CD4-positive, alpha-beta T cell treated with Interleukin-6 at 100 ng/mL for 8 hours (primary cell): ENCODE measurements around the gene PMVK.
"Not testable (repeated sequence)": the region's sequence is repeated elsewhere in the genome, so short reads cannot be mapped to it uniquely, and the experiment has no call there.

Source experiments
- DNase-seq: peaks from one replicate; pipeline ENCODE4 v3.0.0-alpha.2; 2020; ENCODE audit warnings: mixed read lengths, low spot score

PMVK gene

GRCh38 chr1:154912755-154913154, 23.8 kb downstream of the PMVK start:
- DNase-seq, result no peak

GRCh38 chr1:154911691-154912550, 24.6 kb downstream of the PMVK start:
- DNase-seq, result no peak

DNA sequence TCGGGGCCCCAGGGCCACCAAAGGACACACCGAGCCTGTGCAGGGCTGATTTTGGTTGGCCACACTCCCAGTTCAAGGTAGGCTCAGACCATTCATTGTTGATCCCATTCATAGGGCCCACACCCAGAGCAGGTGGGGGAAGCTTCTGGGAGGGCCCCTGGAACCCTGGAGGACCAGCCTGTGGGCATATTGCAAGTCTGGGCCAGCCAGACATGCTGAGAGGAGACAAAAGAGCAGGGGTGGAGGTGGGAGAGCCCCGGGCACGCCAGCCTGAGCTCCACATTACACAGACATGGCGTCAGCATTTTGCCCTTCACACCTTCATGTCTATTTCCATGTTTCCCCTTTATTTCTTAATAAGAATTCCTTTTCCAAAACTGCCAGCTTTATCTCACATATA, 25.7 kb downstream of the PMVK start:
- DNase-seq, result no peak

DNA sequence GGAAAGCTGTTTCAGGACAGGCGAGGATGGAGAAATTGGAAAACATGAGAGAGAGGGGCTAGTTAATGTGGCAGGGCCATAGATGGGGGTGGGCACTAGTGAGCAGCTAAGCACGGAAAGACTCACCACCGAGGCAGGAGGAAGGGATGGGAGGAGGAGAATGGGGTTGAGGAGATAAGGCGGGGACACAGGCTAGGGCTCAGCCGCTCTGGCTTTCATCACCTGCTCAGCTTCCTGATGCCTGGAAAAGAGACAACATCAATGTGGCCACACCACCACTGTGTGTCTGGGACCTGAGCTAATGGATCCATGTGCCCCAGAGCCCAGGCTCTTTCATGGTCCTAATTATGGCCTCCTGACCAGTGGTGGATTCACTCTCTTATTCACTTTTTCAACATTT, 27.6 kb downstream of the PMVK start:
- DNase-seq, result no peak

DNA sequence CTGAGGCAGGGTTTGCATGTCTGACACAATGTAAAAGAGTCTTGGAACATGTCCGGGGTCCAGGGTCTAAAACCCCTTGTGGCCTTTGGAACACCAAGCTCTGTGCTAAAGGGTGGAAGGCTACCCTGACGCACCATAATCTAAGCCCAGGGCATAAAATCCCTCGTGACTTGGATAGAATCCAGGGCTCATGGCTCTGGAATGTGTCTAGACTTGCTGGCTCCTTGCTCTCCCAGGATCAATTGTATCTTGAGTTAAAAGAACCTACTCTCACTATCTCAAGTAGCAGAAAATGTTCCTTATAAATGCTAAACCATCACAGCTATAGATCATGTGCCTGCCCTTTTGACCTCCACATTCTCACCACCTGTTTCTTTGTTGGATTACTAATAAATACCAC, 28.4 kb downstream of the PMVK start:
- DNase-seq, result not testable (repeated sequence)

GRCh38 chr1:154906621-154907081, 29.9 kb downstream of the PMVK start:
- no peak for DNase-seq

GRCh38 chr1:154902938-154903566, 33.5 kb downstream of the PMVK start:
- DNase-seq, result no peak

DNA sequence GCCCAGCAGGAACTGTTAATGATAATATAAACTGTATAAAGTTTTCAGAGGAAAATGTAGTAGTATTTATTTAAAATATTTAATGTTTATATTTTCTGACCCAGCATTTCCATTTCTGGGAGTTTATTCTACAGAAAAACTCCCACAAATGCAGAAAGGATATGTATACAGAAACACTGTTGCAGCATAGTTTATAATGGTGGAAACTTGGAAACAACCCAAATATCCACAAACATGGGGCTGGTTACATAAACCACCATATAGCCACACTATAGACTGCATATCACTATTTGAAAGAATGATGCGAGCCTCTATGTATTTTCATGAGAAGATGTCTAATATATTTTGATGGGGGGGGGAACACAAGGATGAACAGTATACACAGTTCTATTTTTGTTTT, 34.9 kb downstream of the PMVK start:
- no peak for DNase-seq

DNA sequence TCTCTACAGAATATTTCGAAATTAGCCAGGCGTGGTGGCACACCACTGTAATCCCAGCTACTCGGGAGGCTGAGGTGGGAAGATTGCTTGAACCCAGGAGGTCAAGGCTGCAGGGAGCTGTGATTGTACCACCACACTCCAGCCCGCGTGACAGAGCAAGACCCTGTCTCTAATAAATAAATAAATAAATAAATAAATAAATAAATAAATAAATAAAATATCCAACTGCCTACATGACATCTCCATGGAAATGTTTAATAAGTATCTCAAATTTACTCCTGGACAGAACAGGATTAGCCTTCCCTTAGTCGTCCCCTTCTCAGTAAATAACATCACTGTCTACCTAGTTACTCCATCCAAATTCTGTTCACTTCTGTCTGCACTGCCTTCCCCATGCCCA, 37.5 kb downstream of the PMVK start:
- no peak for DNase-seq

GRCh38 chr1:154896771-154897286, 39.7 kb downstream of the PMVK start:
- DNase-seq, result no peak

DNA sequence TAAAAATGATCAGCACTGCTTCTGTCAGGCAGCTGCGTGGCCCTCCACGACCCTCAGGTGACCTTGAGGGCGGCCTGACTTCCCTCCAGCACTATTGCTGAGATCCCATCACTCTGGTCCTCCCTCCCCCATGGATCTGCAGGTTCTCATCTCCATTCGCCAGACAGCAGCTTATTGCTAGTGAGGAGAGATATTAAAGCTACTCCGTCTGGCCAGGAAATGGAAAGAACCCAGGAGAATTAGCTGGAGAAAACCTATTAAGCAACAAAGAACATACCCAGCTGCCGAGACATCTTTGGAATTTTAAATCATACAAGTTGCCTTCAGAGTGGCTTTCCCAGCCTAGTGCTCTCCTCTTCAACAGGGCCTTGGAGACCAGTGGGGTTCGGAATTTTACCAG, 40.7 kb downstream of the PMVK start:
- DNase-seq, result no peak

DNA sequence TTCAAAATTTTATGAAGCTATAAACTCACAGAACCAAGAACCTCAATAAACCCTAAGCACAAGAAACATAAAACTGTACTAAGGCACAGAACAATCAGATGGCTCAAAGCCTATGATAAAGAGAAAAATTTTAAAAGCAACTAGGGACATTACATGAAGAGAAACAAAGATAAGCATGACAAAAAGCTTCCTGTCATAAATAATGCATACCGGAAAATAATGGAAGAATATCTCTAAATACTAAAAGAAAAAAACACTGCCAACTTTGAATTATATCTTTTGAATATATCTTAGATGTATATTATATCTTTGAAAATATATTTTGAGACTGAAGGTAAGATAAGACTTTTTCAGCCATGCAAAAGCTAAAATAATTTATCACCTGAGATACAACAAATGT, 45.1 kb downstream of the PMVK start:
- no peak for DNase-seq

DNA sequence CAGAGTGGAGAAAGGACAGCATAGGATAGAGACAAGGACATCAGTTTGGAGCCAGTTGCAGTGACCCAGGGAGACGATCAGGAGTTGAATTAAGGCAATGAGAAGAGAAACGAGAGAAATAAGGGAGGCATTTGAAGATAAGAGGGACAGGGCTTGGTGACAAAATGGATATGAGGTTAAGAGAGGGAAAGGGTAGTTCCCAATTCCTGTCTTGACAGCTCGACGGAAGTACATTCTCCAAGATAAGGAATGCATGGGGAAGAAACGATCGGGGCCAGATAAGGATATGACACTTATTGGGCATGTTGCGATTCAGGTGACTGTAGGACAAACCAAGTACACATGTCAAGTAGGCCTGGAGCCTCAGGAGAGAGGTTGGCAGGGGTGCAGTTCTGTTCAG, 47.8 kb downstream of the PMVK start:
- DNase-seq, result no peak

- DNase-seq, result no peak
Measured at GRCh38 chr1:154886281-154887015, 50.1 kb downstream of the PMVK start.

DNA sequence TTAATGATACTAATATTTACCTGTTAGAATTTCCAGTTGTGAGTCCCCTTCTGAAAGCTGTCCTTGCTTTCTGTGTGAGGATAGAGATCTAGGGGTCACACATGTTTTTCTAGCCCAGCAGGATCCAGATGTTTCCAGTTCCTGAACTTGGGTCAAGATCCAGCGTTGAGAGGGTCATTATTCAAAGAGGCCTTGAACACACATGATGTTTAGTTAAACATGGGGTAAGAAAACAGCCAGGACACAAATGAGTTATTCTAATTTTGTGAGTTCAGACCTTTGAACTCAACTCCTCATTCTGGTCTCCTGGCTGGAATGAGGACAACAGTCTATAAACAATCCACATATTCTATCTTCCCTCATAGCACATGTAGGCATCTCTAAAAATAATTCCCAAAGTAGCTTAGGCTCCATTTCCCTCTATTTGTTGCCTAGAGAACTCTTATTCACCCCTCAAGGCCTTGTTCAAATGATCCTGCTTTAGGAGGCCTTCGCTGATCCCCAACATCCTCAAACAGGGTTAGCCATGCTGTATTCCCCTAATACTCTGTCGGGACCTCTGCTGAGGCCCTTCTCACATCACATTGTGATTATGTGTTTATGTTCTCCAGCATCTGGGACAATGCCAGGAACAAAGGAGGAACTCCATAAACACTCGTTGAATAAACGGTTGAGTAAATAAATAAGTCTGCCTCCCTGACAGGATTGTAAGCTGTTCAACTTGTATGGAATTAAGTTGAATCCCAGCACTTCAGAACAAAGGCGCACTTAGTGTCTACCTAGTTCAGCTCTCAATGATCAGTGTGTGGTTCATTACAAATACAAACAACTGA, 51.4 kb downstream of the PMVK start:
- no peak for DNase-seq

DNA sequence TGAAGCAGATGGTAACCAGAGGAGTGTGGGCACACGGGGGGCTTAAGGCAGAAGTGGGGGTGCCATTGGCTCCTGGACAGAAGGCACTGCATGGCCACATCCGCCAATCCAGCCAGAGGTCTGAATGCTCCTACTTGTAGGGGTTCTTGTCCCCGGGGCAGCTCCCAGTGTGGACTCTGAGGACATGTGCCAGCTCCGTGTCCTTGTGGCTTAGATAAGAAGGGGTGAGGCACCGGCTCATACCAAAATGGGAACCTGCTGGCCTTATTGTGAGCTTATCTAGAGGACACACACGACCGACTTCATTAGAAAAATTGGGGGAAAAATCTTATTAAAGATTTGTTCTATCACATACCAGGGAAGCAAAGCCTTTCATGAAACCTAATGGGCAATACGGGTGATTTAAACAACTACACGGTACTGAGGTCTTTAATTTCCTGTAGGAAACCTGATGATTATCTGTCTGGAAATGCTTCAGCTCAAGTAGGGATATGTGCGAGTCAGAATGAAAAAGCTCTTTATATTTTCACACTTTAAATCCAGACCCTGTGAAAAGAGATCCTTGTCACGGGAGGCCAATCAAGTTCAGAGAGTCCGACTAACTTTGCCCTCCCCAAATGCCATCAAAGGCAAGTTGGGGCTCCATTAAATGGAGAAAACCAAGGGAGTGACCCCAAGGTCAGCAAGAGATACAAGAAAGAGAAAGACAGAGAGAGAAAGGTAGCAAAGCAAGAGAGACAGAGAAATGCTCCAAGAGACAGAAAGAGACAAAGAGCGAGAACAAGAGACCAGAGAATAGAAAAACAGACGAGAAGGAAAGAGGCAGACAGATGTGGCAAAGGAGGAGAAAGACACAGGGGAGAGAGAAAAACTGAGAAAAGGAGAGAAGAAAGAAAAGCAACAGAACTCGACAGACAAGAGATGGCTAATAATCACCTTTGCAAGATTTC, 52.3 kb downstream of the PMVK start:
- DNase-seq, result no peak

- no peak for DNase-seq
Measured at GRCh38 chr1:154881820-154882535, 54.5 kb downstream of the PMVK start.

DNA sequence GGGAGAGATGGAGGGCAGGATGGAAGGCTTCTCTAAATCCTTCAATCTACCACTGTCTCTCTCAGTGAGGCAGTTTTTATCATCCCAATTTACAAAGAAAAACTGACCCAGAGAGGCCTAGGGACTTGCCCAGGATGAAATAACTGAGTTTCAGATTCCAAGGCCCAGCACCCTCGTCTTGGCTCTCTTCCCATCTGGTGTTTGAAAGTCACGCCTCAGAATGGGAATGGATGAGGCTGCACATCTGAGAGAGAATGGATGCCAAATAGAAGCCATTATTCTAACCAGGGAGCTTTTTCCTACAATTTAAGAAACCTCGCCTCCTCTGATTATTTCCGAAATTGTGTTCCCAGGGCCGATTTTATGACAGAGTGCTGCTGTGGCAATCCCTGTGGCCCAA, 55.8 kb downstream of the PMVK start:
- DNase-seq, result no peak

DNA sequence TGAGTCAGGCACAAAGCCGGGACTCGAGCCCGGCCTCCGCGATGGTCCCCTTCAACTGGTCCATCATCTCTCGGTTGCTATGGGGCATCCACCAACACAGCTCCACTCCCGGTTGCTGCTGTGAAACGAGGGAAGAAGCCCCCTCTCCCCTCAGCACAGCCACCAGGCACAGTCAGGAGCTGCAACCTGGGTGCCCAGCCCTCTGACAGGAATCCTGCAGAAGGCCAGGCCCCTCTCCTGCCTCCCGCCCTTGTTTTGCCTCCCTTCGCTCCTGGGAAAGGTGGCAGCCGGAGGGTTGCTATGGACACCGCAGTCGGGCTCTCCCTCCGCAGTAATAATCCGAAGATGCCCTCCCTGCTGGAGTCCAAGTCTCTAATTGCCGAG, 57.5 kb downstream of the PMVK start:
- DNase-seq, result no peak
